Measurements from ENCODE around the gene OR1D2. TPM values are rescaled to one million over a fixed set of nuclear protein-coding genes. Genes with fewer than 3 reads are reported as not detected.

The OR1D2 gene
- total RNA-seq, 1 donor from 2014 or later, result not detected

GRCh38 chr17:3049705-3050295 lies 54.4 kb downstream of the OR1D2 start:
- H3K36me3 Mint-ChIP-seq (ENCODE audit: unreplicated experiment), result no peaks in the 10 kb centered on the region
- peak overlapping the region; percentile 93 for H3K4me3 Mint-ChIP-seq (ENCODE audit: unreplicated experiment)
- H3K27ac Mint-ChIP-seq (ENCODE audit: unreplicated experiment), result no peak overlapping the region
- DNase-seq, result no peak
- no peaks in the 10 kb centered on the region for H3K4me1 Mint-ChIP-seq (ENCODE audit: low read depth, unreplicated experiment)
- H3K27me3 Mint-ChIP-seq (ENCODE audit: unreplicated experiment), result peaks cover 3% of the 10 kb centered on the region
- no peak for TF ChIP-seq CTCF (IDR thresholded peaks at IDR 0.05; ENCODE audit: partially characterized antibody, unreplicated experiment)
- no peaks in the 10 kb centered on the region for H3K9me3 Mint-ChIP-seq (ENCODE audit: unreplicated experiment)

GRCh38 chr17:3048727-3049471 lies 55.3 kb downstream of the OR1D2 start:
- Mint-ChIP-seq H3K27ac (ENCODE audit: unreplicated experiment) (peak overlapping the region; percentile 28), H3K27me3 (ENCODE audit: unreplicated experiment) (peaks cover 3% of the 10 kb centered on the region), H3K4me1 (ENCODE audit: low read depth, unreplicated experiment) (no peaks in the 10 kb centered on the region), H3K9me3 (ENCODE audit: unreplicated experiment) (no peaks in the 10 kb centered on the region), H3K36me3 (ENCODE audit: unreplicated experiment) (no peaks in the 10 kb centered on the region), H3K4me3 (ENCODE audit: unreplicated experiment) (peak overlapping the region; percentile 93)
- TF ChIP-seq CTCF (IDR thresholded peaks at IDR 0.05; ENCODE audit: partially characterized antibody, unreplicated experiment), result peak; percentile 43
- DNase-seq, result peak; percentile 96

- peaks cover 3% of the 10 kb centered on the region for H3K27me3 Mint-ChIP-seq (ENCODE audit: unreplicated experiment)
- no peak overlapping the region for H3K4me3 Mint-ChIP-seq (ENCODE audit: unreplicated experiment)
- TF ChIP-seq CTCF (IDR thresholded peaks at IDR 0.05; ENCODE audit: partially characterized antibody, unreplicated experiment), result no peak
- H3K36me3 Mint-ChIP-seq (ENCODE audit: unreplicated experiment), result peaks cover 5% of the 10 kb centered on the region
- DNase-seq, result no peak
- no peaks in the 10 kb centered on the region for H3K4me1 Mint-ChIP-seq (ENCODE audit: low read depth, unreplicated experiment)
- H3K27ac Mint-ChIP-seq (ENCODE audit: unreplicated experiment), result no peak overlapping the region
- H3K9me3 Mint-ChIP-seq (ENCODE audit: unreplicated experiment), result no peaks in the 10 kb centered on the region
Observed at GRCh38 chr17:3046753-3047152, 57.5 kb downstream of the OR1D2 start.

GRCh38 chr17:3043737-3044365 lies 60.4 kb downstream of the OR1D2 start:
- Mint-ChIP-seq H3K27me3 (ENCODE audit: unreplicated experiment) (peaks cover 3% of the 10 kb centered on the region), H3K36me3 (ENCODE audit: unreplicated experiment) (peaks cover 5% of the 10 kb centered on the region), H3K4me1 (ENCODE audit: low read depth, unreplicated experiment) (no peaks in the 10 kb centered on the region), H3K9me3 (ENCODE audit: unreplicated experiment) (peaks cover 4% of the 10 kb centered on the region), H3K27ac (ENCODE audit: unreplicated experiment) (peak overlapping the region; percentile 64), H3K4me3 (ENCODE audit: unreplicated experiment) (no peak overlapping the region)
- peak; percentile 32 for TF ChIP-seq CTCF (IDR thresholded peaks at IDR 0.05; ENCODE audit: partially characterized antibody, unreplicated experiment)
- no peak for DNase-seq

- DNase-seq, result no peak
- peaks cover 6% of the 10 kb centered on the region for H3K9me3 Mint-ChIP-seq (ENCODE audit: unreplicated experiment)
- peaks cover 6% of the 10 kb centered on the region for H3K4me1 Mint-ChIP-seq (ENCODE audit: low read depth, unreplicated experiment)
- TF ChIP-seq CTCF (IDR thresholded peaks at IDR 0.05; ENCODE audit: partially characterized antibody, unreplicated experiment), result no peak
- H3K36me3 Mint-ChIP-seq (ENCODE audit: unreplicated experiment), result peaks cover 5% of the 10 kb centered on the region
- H3K4me3 Mint-ChIP-seq (ENCODE audit: unreplicated experiment), result no peak overlapping the region
- H3K27me3 Mint-ChIP-seq (ENCODE audit: unreplicated experiment), result peaks cover 2% of the 10 kb centered on the region
- no peak overlapping the region for H3K27ac Mint-ChIP-seq (ENCODE audit: unreplicated experiment)
Observed at GRCh38 chr17:3040882-3041281, 63.3 kb downstream of the OR1D2 start.
